ENCODE results near the gene ZNF76.

The ZNF76 gene

DNA sequence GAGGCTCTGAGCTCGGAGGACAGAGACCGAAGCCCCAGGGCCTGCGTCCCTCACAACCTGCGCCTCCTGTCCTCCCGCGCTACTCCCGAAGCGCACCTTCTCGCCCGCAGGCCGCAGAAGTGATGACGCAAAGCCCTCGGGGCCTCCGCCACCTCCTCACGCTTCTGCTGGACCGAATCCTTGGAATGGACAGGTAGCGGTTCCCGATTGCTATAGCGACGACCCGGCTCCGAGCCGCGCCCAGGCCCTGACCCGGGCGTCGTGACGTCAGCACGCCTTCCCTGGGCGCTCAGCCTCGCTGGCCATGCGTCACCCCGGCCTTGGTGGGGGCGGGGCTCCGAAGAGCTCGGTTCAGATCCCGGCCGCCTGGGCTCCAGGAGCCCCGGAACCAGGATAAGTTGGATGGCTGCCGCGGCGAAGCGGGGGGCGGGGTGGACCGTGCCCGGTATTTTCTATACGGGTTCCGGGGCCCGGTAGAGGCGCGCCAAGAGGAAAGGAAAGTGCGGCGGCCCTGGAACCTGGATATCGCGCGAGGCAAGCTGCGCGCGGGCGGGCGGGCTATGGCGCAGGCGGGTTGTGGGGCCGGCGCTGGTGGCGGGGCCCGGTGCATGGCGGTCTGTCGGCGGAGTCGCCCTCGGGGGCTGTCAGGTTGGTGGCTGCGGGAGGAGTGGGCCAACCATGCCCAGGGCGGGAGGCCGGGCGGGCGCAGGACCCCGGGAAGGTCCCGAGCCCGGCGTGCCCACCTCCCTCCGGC lies at the start of gene ZNF76:
Gene ZNF76, plus strand, starts transcription at position 542 of the 754 bp plus-strand sequence. CDS start 21,417 bp downstream, outside the sequence.
- DNase-seq, result peak; percentile 95

- no peak for DNase-seq
Measured at GRCh38 chr6:35213298-35213791, 46.2 kb upstream of the ZNF76 start.

- peak; percentile 24 for DNase-seq
Measured at GRCh38 chr6:35213824-35214756, 45.4 kb upstream of the ZNF76 start, which contains the start of gene SCUBE3. TSS of gene SCUBE3 (plus strand) at chr6:35213956. CDS start at chr6:35214419, 463 bp downstream.

- DNase-seq, result no peak
Measured at GRCh38 chr6:35214869-35215664, 44.5 kb upstream of the ZNF76 start.

- DNase-seq, result no peak
Measured at GRCh38 chr6:35215665-35216411, 43.7 kb upstream of the ZNF76 start.

GRCh38 chr6:35216412-35216732 lies 43.2 kb upstream of the ZNF76 start:
- DNase-seq, result no peak

DNA sequence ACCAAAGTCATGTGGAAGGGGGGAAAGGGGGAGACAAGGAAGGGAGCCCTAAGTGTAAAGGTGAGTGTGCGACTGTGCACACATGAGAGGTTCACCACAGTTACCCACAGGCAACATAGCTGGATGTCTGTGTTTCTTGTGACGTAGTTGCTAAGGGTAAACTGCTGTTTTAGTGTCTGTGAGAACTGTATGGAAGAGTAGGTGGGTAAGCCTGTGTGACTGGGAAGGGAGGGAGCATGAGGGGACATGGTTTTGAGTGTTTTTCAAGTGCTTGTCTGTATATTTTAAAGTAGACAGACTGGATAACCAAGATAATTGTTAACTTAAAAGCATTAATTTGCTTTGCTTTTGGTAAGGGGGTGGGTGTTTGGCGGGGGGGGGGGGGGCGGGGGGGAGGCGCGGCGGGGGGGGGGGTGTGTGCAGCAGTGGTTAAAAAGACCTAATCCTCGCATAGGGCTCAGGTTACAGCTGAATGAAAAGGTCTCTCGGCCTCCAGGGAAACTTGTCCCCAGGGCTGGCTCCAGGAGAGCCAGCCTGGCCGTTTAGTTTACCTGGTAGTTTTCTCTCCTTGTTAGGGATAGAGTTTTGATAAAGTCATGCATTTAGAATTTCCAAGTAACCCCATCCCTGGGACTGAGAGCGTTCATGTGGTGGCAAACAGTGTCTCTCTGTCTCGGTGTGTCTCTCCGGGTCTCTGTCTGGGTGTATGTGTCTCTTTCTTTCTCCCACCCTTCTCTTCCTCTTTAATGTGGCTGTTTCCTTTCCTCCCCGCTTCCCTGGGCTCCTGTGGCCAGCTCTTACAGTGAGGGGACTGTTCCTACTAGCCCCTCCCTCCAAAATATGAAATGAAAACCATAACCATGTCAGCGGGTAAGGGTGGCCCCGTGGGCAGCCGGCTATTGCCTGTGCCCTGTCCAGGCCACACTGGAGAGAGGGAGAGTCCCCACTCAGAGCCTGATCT lies 42.4 kb upstream of the ZNF76 start:
- no peak for DNase-seq

DNA sequence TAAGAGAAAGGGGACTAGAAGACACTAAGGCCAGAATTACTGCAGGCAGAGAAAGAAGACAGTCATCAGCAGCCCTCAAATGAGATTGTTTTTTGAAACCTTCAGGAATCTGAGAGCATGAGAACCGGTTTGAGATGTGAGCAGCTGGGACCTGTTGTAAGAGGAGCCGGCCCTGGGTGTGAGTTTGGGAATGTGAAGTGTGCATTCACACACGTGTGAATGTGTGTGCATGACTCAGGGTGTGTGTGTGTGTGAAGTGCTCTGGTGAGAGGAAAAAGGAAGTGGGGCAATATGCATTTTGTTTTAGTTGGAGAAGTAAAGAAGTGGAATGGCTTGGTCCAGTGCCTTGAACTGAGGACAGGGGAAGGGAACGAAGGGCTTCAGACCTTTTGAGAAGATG lies 41.5 kb upstream of the ZNF76 start:
- DNase-seq, result no peak

- DNase-seq, result no peak
Measured at GRCh38 chr6:35218456-35218855, 41.1 kb upstream of the ZNF76 start.

- no peak for DNase-seq
Measured at GRCh38 chr6:35219683-35220326, 39.7 kb upstream of the ZNF76 start.

DNA sequence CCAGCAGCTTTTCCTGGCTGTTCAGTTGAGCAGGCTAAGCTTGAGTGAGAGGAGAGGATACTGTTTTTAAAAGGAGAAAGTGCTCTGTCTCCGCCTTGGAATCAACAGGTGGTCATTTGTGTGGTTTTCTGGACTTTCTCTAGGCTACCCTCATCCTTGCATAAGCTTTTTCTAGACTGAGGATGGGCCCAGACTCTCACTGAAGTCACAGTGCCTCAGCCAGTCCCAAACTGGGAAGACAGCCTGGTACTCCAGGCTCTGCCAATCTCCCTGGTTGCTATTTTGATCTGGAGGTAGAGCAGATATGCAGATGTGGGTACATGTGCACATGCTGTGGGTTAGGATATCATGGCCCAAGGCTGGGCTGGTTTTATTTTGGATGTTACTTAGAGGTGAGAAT lies 38.8 kb upstream of the ZNF76 start:
- no peak for DNase-seq

- no peak for DNase-seq
Measured at GRCh38 chr6:35223396-35223795, 36.1 kb upstream of the ZNF76 start.

- no peak for DNase-seq
Measured at GRCh38 chr6:35224720-35225119, 34.8 kb upstream of the ZNF76 start.

DNA sequence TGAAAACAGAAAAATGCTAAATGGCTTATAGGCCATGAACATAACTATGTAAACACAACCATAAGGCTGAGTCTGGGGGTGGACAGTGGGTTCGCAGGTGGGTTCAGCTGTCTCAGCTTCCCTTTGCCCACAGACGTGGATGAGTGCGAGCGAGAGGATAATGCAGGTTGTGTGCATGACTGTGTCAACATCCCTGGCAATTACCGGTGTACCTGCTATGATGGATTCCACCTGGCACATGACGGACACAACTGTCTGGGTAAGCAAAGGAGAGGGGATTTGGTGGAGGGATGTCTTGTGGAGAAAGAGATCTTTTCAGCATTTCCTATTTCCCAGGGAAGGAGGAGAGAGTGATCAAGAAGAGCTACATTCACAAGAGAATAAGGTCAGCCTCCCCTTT lies 31.1 kb upstream of the ZNF76 start:
- DNase-seq, result no peak

DNA sequence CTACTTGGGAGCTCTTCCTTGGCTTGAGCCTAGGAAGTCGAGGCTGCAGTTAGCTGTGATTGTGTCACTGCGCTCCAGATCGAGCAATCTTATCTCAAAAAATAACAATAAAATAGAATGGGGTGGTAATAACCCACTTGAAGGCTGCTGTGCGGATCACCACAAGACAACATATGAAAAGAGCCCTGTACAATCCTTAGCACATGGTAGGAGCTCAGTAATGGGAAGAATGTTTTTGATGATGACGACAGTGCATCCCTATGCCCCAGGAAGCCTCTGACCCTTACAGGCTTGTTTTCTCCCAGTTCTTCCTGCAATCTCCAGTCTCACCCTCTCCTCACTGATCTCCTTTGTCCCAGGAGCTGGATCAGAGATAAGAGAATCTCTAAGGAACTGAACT lies 30.2 kb upstream of the ZNF76 start:
- DNase-seq, result no peak

DNA sequence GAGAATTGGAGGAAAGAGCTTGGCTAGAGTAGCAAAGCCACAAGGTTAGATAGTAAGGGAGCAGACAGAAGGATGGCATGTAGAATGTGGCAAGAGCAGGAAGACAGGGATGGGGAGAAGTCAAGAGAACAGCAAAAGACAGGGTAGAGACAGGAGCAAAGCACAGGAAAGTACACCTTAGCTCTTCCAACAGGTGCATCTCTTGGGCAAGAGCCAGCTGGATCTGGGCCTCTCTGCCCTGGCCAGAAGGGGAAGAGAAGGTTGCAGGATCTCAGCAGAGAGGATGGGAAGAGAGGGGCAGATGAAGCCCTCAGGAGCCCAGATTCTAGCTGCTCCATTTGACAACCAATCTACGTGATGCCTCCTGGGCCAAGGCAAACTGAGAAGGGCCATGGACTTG lies 29.0 kb upstream of the ZNF76 start:
- DNase-seq, result no peak

GRCh38 chr6:35230950-35231349 lies 28.6 kb upstream of the ZNF76 start:
- no peak for DNase-seq

DNA sequence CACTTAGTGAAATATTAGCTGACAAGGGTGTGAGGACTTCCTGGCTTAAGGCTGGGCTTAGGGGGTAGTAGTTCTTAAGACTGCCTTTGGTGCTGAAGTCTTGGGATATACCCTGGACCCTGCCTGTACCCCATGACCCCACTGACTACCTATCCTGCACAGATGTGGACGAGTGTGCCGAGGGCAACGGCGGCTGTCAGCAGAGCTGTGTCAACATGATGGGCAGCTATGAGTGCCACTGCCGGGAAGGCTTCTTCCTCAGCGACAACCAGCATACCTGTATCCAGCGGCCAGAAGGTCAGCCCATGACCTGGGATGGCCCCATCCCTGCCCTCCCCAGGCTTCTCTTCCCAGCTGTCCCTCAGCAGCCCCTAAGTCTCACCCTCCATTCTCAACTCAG lies 28.0 kb upstream of the ZNF76 start:
- no peak for DNase-seq

DNA sequence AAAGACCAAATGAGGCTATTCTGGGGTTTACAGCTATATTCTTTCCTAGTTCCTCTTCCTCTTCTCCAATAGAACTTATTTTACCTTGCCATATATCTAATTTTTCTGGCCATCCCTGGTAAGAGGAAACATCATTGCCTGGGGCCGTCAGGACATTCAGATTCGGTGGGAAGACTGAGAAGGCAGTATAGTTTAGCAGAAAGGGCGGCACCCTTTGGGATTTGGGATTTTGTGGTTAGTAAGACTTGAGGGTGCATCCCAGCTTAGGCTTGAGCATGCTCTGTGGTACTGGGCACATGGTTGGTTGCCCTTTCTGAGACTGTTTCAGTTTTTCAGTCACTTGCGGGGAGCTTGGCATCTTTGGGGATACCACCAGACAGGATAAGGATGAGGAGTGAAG lies 24.6 kb upstream of the ZNF76 start:
- no peak for DNase-seq

DNA sequence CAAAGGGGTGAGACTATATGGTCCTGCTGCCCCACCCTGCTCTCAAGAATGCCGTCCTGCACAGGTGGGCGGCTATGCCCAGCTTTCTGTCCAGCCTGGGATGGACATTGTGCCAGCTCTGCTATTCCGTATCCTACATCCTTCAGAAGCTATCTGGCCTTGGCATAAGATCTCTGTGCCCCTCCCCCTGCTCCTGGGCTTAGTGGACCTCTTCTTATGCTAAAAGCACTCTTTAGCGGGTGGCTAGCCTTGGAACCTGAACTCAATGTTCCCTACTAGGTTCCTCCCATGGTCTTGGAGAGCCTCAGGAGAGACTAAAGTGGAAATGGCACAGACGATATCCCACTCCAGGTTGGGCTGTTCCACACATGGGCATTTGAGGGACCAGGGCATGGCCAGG lies 23.3 kb upstream of the ZNF76 start:
- DNase-seq, result no peak

GRCh38 chr6:35237476-35237875 lies 22.1 kb upstream of the ZNF76 start:
- no peak for DNase-seq

Measured in activated T-cell treated with anti-CD3 and anti-CD28 coated beads, Interleukin-2, amount 50 U/mL, for 1 hour (primary cell).